Transverse colon (tissue), 4 donors: Measurements from ENCODE around the gene KHDRBS2.

Experiments
- POLR2A ChIP-seq: fragments of 450-650 bp; IDR thresholded peaks from one replicate; pipeline ENCODE4 v1.6.1; 2016; ENCODE audit warnings: antibody characterized with exemption, mild to moderate bottlenecking, moderate library complexity
- POLR2AphosphoS5 ChIP-seq, 3 donors: sonication (generic); formaldehyde crosslinking; IDR thresholded peaks; one replicate each; pipeline ENCODE4 v1.6.1; 2016; ENCODE audit warnings: antibody characterized with exemption in 3 of 3
- TF ChIP-seq, protein P1 (sequence below), 5 experiments: fragments of 200-600 bp in 3 of 5; fragments of 450-650 bp in 2 of 5; sonication (generic) in 3 of 5; IDR thresholded peaks; 1 replicate in 2 of 5; 2 replicates in 3 of 5; pipeline ENCODE4 v1.5.1; 2016 to 2017; ENCODE audit warnings: antibody characterized with exemption in 5 of 5, inconsistent platforms in 3 of 5, mild to moderate bottlenecking in 2 of 5, moderate library complexity in 1 of 5

DNA sequence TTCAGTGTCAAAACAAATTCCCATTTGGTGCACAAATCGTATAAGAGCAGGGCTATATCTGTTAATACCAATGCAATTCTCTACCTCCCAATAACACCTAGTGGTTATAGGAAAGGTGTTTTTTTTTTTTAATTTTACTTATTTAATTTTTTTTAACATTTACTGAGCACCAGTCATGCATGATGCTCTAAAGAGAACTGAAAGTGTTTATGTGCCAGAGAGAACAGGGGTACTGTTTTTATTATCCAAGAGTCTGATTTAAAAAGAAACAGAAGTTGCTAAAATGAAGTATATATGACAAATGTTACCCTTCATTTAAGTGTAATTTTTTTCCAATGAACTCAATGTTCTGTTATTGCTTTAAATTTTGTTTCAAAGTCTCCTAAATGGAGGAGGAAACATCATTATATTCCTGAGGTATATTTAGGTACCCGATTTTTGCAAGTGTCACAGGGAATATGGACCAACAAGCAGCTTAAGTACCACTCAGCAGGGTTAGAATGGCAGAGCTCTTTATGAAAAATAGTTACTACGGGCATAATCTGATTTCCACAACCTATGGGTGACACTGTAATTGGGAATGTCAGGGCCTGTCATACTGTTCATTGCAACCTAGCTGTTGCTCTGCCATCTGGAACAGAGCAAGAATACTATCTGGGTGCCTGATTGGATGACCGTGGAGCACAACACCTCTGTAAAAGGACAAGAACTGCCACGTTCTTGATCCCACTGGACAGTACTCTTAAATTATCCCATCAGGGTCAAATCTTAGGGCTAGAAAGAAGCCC lies 195.4 kb downstream of the KHDRBS2 start:
- TF ChIP-seq POLR2A = no peak
- TF ChIP-seq, protein P1, sequence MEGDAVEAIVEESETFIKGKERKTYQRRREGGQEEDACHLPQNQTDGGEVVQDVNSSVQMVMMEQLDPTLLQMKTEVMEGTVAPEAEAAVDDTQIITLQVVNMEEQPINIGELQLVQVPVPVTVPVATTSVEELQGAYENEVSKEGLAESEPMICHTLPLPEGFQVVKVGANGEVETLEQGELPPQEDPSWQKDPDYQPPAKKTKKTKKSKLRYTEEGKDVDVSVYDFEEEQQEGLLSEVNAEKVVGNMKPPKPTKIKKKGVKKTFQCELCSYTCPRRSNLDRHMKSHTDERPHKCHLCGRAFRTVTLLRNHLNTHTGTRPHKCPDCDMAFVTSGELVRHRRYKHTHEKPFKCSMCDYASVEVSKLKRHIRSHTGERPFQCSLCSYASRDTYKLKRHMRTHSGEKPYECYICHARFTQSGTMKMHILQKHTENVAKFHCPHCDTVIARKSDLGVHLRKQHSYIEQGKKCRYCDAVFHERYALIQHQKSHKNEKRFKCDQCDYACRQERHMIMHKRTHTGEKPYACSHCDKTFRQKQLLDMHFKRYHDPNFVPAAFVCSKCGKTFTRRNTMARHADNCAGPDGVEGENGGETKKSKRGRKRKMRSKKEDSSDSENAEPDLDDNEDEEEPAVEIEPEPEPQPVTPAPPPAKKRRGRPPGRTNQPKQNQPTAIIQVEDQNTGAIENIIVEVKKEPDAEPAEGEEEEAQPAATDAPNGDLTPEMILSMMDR (IDR thresholded peaks at IDR 0.05) = no peak
- TF ChIP-seq POLR2AphosphoS5 (IDR thresholded peaks at IDR 0.05) = no peak
